Measurements from ENCODE around the gene DENND2C.

- TF ChIP-seq CTCF (IDR thresholded peaks at IDR 0.05; ENCODE audit: insufficient read depth, low read depth, low read length) (no peak), EZH2 (IDR thresholded peaks at IDR 0.05; ENCODE audit: insufficient read depth, low read length) (no peak)
These were observed 122.8 kb downstream of the DENND2C start for GRCh38 chr1:114547076-114547475.
